T47D (cell line): ENCODE measurements around the gene IRF2BP2.
"Not testable (repeated sequence)": the region's sequence is repeated elsewhere in the genome, so short reads cannot be mapped to it uniquely, and the experiment has no call there.

Experiments used
- DNase-seq, 2 experiments: peaks; one replicate each; pipeline versions ENCODE4 v3.0.0 to v3.0.0-alpha.2; 2011 to 2012; ENCODE audit warnings: low read depth in 1 of 2, low spot score in 1 of 2
- JUND ChIP-seq: IDR thresholded peaks from 2 replicates; pipeline ENCODE4 v1.6.1; 2012; ENCODE audit warnings: low read depth
- in situ Hi-C: cut with HindIII; loops from 2 replicates; pipeline ENCODE4 v1.10.0; 2016; ENCODE audit warnings: low sequenced_read_pairs, low pct_unique_long_range_greater_than_20kb

The IRF2BP2 gene

GRCh38 chr1:234645474-234645953 lies 35.5 kb upstream of the IRF2BP2 start:
- DNase-seq = no peak
- in situ Hi-C loops = no loop called here
- TF ChIP-seq JUND = no peak

- no peak for TF ChIP-seq JUND
- in situ Hi-C loops = no loop called here
- DNase-seq = no peak
Measured at GRCh38 chr1:234644928-234645327, 35.0 kb upstream of the IRF2BP2 start.

- TF ChIP-seq JUND = no peak
- in situ Hi-C loops = no loop called here
- no peak for DNase-seq
Measured at GRCh38 chr1:234643850-234644134, 33.8 kb upstream of the IRF2BP2 start.

- no peak for TF ChIP-seq JUND
- in situ Hi-C loops = no loop called here
- DNase-seq = no peak
Measured at GRCh38 chr1:234643111-234643849, 33.3 kb upstream of the IRF2BP2 start.

GRCh38 chr1:234642428-234642827 lies 32.5 kb upstream of the IRF2BP2 start:
- no peak for DNase-seq
- no peak for TF ChIP-seq JUND
- in situ Hi-C loops = no loop called here

GRCh38 chr1:234639961-234640360 lies 30.0 kb upstream of the IRF2BP2 start:
- DNase-seq = no peak
- TF ChIP-seq JUND = no peak
- in situ Hi-C loops = no loop called here

GRCh38 chr1:234638832-234639799 lies 29.1 kb upstream of the IRF2BP2 start:
- peak; percentile 23 to 98 for DNase-seq
- in situ Hi-C loops = no loop called here
- peak; percentile 99 for TF ChIP-seq JUND

- in situ Hi-C loops = not testable (repeated sequence)
Measured at GRCh38 chr1:234634922-234635321, 24.9 kb upstream of the IRF2BP2 start.

GRCh38 chr1:234634387-234634786 lies 24.4 kb upstream of the IRF2BP2 start:
- TF ChIP-seq JUND = no peak
- DNase-seq = no peak
- in situ Hi-C loops = no loop called here

More at GRCh38 chr1:234634922-234635321, 24.9 kb upstream of the IRF2BP2 start:
- DNase-seq = not testable (repeated sequence)

GRCh38 chr1:234633246-234634003 lies 23.4 kb upstream of the IRF2BP2 start:
- in situ Hi-C loops = no loop called here
- no peak for DNase-seq
- no peak for TF ChIP-seq JUND

GRCh38 chr1:234632225-234632624 lies 22.2 kb upstream of the IRF2BP2 start:
- in situ Hi-C loops = no loop called here
- no peak for DNase-seq
- no peak for TF ChIP-seq JUND

- no peak for TF ChIP-seq JUND
- in situ Hi-C loops = no loop called here
- no peak for DNase-seq
Measured at GRCh38 chr1:234631721-234632125, 21.7 kb upstream of the IRF2BP2 start.
